ENCODE measurements around the gene APPL2. TPM values are rescaled to one million over a fixed set of nuclear protein-coding genes. Genes with fewer than 3 reads are reported as not detected.

Gene APPL2
- total RNA-seq, 1 donor from 2014 or later, result 17.7 TPM

DNA sequence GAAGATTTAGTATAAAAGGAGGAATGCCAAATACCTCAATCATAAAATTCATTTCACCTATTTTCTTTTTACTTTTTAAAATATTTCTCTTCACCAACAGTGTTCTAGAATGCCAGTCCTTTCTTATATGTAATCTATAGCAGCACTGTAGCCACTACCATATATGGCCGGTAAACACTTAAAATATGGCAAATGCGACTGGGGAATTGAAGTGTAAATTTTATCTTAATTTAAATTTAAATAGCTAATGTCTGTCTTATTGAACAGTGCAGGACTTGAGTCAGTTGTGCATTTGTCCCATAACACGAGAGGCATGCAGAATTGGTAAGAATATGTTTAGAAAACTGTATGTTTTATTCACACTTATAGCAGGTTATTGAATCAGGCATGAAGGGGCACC, 78.4 kb downstream of the APPL2 start:
- no peaks in the 10 kb centered on the region for H3K4me1 Mint-ChIP-seq (ENCODE audit: low read depth, unreplicated experiment)
- no peaks in the 10 kb centered on the region for H3K27me3 Mint-ChIP-seq (ENCODE audit: low read depth, unreplicated experiment)
- no peaks in the 10 kb centered on the region for H3K79me2 ChIP-seq (ENCODE audit: insufficient read depth, low read length)
- no peak overlapping the region for H2AFZ ChIP-seq (ENCODE audit: low read depth, low read length)
- H3K4me3 Mint-ChIP-seq (ENCODE audit: unreplicated experiment), result no peak overlapping the region
- no peaks in the 10 kb centered on the region for H3K9me3 Mint-ChIP-seq (ENCODE audit: unreplicated experiment)
- H3K9ac ChIP-seq (ENCODE audit: low read length), result no peak overlapping the region
- H3K27ac Mint-ChIP-seq (ENCODE audit: unreplicated experiment), result no peak overlapping the region
- H3K27me3 ChIP-seq (ENCODE audit: insufficient read depth, low read length), result no peaks in the 10 kb centered on the region
- no peak overlapping the region for H3K27ac ChIP-seq (ENCODE audit: low read depth, low read length)
- H3K36me3 ChIP-seq (ENCODE audit: insufficient read depth, low read length), result peaks cover 52% of the 10 kb centered on the region
- peaks cover 23% of the 10 kb centered on the region for H3K36me3 Mint-ChIP-seq (ENCODE audit: low read depth, unreplicated experiment)
- H3K9me3 ChIP-seq (ENCODE audit: insufficient read depth, low read depth, low read length), result no peaks in the 10 kb centered on the region
- H3K4me1 ChIP-seq (ENCODE audit: insufficient read depth, low read length), result no peaks in the 10 kb centered on the region
- no peak overlapping the region for H3K4me2 ChIP-seq (ENCODE audit: low read length)
- no peak for DNase-seq (ENCODE audit: low read depth)
- no peak overlapping the region for H3K4me3 ChIP-seq (ENCODE audit: insufficient read depth, low read depth, low read length)
- FAIRE-seq, result no peak
- H4K20me1 ChIP-seq (ENCODE audit: insufficient read depth, low read length), result peaks cover 4% of the 10 kb centered on the region
- TF ChIP-seq, protein P1, sequence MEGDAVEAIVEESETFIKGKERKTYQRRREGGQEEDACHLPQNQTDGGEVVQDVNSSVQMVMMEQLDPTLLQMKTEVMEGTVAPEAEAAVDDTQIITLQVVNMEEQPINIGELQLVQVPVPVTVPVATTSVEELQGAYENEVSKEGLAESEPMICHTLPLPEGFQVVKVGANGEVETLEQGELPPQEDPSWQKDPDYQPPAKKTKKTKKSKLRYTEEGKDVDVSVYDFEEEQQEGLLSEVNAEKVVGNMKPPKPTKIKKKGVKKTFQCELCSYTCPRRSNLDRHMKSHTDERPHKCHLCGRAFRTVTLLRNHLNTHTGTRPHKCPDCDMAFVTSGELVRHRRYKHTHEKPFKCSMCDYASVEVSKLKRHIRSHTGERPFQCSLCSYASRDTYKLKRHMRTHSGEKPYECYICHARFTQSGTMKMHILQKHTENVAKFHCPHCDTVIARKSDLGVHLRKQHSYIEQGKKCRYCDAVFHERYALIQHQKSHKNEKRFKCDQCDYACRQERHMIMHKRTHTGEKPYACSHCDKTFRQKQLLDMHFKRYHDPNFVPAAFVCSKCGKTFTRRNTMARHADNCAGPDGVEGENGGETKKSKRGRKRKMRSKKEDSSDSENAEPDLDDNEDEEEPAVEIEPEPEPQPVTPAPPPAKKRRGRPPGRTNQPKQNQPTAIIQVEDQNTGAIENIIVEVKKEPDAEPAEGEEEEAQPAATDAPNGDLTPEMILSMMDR (IDR thresholded peaks at IDR 0.05; ENCODE audit: insufficient read depth, low read depth, low read length), result no peak
- no peak for TF ChIP-seq EZH2 (IDR thresholded peaks at IDR 0.05; ENCODE audit: insufficient read depth, low read length)

DNA sequence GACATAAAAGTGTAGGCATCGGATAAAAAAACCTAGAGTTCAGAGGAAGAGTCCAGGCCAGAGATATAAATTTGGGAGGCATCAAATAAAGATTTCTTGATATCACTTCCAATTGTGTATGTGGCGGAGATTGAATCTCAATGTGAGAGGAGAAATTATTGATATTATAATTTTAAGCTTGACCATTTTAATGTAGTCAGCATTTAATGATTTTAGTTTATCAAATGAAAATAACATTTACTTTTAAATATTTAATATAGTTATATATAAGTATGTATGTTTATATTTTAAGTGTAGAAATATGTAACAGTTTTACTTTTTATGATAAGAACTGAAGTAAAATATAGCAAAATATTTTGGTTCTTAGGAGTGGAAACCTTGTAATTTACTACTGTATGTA, 79.7 kb downstream of the APPL2 start:
- Histone ChIP-seq H3K4me2 (ENCODE audit: low read length) (no peak overlapping the region), H3K36me3 (ENCODE audit: insufficient read depth, low read length) (peaks cover 57% of the 10 kb centered on the region), H3K79me2 (ENCODE audit: insufficient read depth, low read length) (no peaks in the 10 kb centered on the region), H3K27ac (ENCODE audit: low read depth, low read length) (no peak overlapping the region), H3K9me3 (ENCODE audit: insufficient read depth, low read depth, low read length) (no peaks in the 10 kb centered on the region), H3K4me1 (ENCODE audit: insufficient read depth, low read length) (no peaks in the 10 kb centered on the region), H2AFZ (ENCODE audit: low read depth, low read length) (no peak overlapping the region), H3K4me3 (ENCODE audit: insufficient read depth, low read depth, low read length) (no peak overlapping the region), H3K27me3 (ENCODE audit: insufficient read depth, low read length) (no peaks in the 10 kb centered on the region), H4K20me1 (ENCODE audit: insufficient read depth, low read length) (peaks cover 4% of the 10 kb centered on the region), H3K9ac (ENCODE audit: low read length) (no peak overlapping the region)
- no peak overlapping the region for H3K4me3 Mint-ChIP-seq (ENCODE audit: unreplicated experiment)
- no peak overlapping the region for H3K27ac Mint-ChIP-seq (ENCODE audit: unreplicated experiment)
- TF ChIP-seq EZH2 (IDR thresholded peaks at IDR 0.05; ENCODE audit: insufficient read depth, low read length), result no peak
- TF ChIP-seq, protein P1 (IDR thresholded peaks at IDR 0.05; ENCODE audit: insufficient read depth, low read depth, low read length), result no peak
- H3K36me3 Mint-ChIP-seq (ENCODE audit: low read depth, unreplicated experiment), result peaks cover 20% of the 10 kb centered on the region
- FAIRE-seq, result no peak
- no peaks in the 10 kb centered on the region for H3K27me3 Mint-ChIP-seq (ENCODE audit: low read depth, unreplicated experiment)
- H3K9me3 Mint-ChIP-seq (ENCODE audit: unreplicated experiment), result no peaks in the 10 kb centered on the region
- no peak for DNase-seq (ENCODE audit: low read depth)
- H3K4me1 Mint-ChIP-seq (ENCODE audit: low read depth, unreplicated experiment), result no peaks in the 10 kb centered on the region

DNA sequence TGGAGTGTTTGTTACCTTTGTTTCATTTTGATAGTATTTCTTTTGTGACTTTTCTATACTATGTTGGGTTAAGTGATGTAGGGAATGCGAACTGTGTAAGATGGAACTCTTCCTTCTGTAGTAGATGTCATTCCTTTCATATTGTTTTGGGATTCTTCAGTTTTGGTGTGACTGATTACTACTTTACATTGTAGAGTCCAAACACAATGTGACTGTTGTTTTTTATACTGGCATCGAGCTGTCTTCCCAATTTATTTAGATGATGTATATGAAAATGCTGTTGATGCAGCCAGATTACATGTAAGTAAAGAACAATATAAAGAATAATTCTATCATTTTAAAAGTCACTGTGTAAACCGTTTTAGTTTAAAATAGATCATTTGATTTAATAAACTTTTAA, 93.7 kb downstream of the APPL2 start:
- Mint-ChIP-seq H3K36me3 (ENCODE audit: low read depth, unreplicated experiment) (peaks cover 5% of the 10 kb centered on the region), H3K9me3 (ENCODE audit: unreplicated experiment) (no peaks in the 10 kb centered on the region), H3K27ac (ENCODE audit: unreplicated experiment) (no peak overlapping the region), H3K27me3 (ENCODE audit: low read depth, unreplicated experiment) (no peaks in the 10 kb centered on the region), H3K4me3 (ENCODE audit: unreplicated experiment) (no peak overlapping the region), H3K4me1 (ENCODE audit: low read depth, unreplicated experiment) (no peaks in the 10 kb centered on the region)
- TF ChIP-seq, protein P1 (IDR thresholded peaks at IDR 0.05; ENCODE audit: insufficient read depth, low read depth, low read length), result no peak
- TF ChIP-seq EZH2 (IDR thresholded peaks at IDR 0.05; ENCODE audit: insufficient read depth, low read length), result no peak
- no peak for DNase-seq (ENCODE audit: low read depth)
- Histone ChIP-seq H3K9ac (ENCODE audit: low read length) (no peak overlapping the region), H3K27me3 (ENCODE audit: insufficient read depth, low read length) (no peaks in the 10 kb centered on the region), H3K79me2 (ENCODE audit: insufficient read depth, low read length) (no peaks in the 10 kb centered on the region), H3K4me3 (ENCODE audit: insufficient read depth, low read depth, low read length) (no peak overlapping the region), H2AFZ (ENCODE audit: low read depth, low read length) (no peak overlapping the region), H3K9me3 (ENCODE audit: insufficient read depth, low read depth, low read length) (no peaks in the 10 kb centered on the region), H3K27ac (ENCODE audit: low read depth, low read length) (no peak overlapping the region), H4K20me1 (ENCODE audit: insufficient read depth, low read length) (no peaks in the 10 kb centered on the region), H3K36me3 (ENCODE audit: insufficient read depth, low read length) (peaks cover 57% of the 10 kb centered on the region), H3K4me1 (ENCODE audit: insufficient read depth, low read length) (no peaks in the 10 kb centered on the region), H3K4me2 (ENCODE audit: low read length) (no peak overlapping the region)
- no peak for FAIRE-seq
